Fibroblast of peridontal ligament (primary cell): ENCODE data around the gene NFATC3.
"Not testable (repeated sequence)": the region's sequence is repeated elsewhere in the genome, so short reads cannot be mapped to it uniquely, and the experiment has no call there.

Source experiments
- DNase-seq: peaks from one replicate; pipeline ENCODE4 v3.0.0-alpha.2; 2010; ENCODE audit errors: extremely low read depth

The NFATC3 gene

DNA sequence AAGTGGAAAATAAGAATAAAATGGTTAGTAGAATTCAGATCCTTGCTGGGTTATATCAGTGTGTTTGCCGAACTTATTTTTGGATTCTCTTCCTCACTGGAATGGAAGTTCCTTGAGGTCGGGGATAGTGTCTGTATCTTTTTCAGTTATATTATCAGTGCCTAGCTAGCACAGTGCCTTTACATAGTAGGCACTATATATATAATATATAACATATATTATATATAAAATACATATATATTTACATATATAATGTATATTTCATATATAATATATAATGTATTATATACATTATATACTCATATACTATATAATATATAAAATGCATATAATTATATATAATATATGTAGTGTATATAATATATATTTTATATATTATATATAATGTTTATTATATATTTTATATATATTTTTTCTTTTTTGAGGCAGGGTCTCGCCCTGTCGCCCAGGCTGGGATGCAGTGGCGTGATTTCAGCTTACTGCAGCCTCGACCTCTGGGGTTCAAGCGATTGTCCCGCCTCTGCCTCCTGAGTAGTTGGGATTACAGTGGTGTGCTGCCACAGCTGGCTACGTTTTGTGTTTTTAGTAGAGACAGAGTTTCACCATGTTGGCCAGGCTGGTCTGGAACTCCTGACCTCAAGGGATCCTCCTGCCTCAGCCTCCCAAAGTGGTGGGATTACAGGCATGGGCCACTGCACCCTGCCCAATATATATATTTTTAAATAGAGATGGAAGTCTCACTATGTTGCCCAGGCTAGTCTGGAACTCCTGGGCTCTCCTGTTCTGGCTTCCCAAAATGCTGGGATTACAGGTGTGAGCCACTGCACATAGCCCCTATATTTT lies 3.2 kb downstream of the NFATC3 start:
- DNase-seq, result no peak

DNA sequence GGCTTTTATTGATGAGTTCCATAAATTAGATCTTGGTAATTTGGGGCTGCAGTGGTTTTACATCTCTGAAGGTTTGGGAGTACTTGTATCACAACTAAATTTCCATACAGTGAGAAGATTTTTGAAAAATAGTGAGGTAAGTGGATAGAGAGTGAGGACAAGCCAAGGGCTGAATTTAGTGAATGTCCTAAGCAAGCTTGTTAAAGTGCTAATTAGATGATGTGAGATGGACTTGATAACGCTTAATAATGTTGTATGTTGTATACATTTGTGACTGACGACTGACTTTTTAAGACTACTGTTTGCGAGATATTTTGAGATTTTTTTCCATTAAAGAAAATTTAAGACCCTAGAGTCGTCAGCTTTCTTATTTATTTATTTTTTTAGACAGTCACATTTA lies 3.9 kb downstream of the NFATC3 start:
- DNase-seq, result no peak

GRCh38 chr16:68090130-68090529 lies 5.0 kb downstream of the NFATC3 start:
- DNase-seq, result no peak

- no peak for DNase-seq
These were observed 5.4 kb downstream of the NFATC3 start for GRCh38 chr16:68090533-68090932.

DNA sequence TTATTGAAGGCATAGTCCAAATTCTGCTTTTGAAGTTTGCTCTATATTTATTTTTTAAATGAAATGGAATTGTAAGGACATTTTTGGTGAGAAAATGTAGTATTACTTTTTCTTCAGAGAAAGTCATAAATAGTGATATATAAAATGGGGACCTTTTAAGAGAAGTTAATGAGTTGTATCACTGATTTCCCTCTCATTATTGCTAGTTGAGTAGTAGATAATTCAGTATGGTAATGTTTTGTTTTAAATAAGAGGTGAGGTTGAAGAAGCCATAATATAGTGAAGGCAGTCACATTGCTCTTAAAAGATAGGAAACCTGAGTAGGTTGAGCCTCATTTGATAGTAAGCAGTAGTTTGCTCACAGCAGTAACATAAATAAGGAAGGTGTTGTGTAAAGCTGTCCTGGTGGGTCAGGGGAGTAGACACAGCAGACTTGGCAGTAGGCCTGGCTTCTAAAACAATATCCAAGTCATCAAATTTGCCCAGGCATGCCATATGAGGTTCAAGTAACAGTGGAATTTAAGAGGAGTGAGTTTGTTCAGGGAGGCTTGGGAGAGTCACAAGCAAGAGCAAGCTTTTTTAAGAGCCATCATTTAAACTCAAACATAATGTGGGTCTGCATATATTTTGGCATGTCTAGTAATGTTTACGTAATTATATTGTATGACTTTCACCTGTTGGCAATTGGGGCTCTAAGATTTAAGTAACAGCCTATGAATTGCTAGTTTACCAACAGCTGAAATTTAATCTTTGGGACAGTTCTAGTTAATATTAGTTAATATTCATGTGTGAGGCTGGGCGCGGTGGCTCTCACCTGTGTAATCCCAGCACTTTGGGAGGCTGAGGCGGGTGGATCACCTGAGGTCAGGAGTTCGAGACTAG lies 6.5 kb downstream of the NFATC3 start:
- DNase-seq, result peak; percentile 70

- not testable (repeated sequence) for DNase-seq
These were observed 7.1 kb downstream of the NFATC3 start for GRCh38 chr16:68092275-68092674.

DNA sequence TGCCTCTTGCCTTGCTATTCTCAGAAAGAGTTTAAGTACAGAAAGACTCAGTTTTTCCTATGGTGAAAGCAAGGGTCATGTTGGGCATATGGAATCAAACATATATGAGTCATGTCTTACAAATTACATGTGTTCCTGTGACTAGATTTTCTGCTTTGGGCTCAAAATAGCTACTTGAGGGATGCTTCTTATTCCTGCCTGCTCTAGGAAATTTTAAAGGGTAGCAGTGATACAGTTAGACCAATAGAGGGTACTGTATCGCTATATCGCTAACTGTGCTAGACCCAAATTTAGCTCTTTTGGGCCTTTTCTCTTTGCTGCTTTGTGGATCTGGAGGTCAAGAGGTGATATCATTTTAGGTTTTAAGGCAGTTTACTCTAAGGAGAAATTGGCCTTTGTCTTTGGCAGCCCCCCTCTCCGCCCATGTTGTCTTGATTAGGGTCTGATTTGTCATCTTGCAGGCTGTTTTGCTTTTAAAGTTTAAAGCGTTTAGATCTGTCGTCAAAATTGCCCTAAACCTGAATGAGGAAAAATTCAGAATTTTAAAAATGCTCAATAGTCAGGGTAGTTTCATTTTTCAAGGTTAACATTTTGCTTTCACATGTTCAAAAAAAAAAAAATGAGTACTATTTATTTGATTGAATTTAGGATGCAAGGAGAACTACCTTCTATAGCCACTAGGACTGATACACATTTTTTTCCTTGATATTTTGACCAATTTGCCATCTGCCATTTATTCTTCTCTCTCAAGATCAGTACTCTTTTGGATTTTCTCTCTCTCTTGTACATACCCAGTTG lies 8.8 kb downstream of the NFATC3 start:
- peak; percentile 78 for DNase-seq

DNA sequence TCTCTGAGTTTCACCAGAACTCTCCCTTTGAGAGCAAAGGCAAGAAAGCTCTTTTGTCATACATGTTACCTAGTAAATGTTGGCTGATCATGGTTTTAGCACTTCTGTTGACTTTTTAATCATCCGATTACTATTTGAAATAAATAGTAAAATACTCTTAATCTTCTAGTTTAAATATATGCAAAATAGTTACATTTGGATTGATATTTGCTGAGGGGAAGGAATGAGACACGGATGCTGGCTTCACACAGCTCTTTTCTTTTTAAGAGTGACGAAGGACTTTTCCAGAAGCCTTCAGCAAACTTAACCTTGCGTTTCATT lies 9.4 kb downstream of the NFATC3 start:
- no peak for DNase-seq

DNA sequence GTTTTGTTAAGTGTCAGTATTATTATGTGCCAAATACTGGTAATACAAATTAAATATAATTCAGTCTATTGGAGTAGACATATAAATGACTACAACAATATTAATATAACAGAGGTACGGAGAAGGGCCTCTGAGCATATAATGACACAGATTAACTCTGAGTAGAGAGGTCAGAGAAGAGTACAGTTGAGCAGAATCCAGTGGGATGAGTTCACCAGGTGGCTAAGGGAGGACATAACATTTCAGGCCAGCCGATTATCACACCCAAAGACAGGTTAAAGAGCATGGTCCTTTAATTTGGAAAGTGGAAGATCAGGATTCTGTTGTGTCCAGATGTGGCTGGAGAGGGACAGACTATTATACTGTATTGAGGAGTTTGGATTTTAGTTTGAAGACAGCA lies 11.3 kb downstream of the NFATC3 start:
- DNase-seq, result no peak

DNA sequence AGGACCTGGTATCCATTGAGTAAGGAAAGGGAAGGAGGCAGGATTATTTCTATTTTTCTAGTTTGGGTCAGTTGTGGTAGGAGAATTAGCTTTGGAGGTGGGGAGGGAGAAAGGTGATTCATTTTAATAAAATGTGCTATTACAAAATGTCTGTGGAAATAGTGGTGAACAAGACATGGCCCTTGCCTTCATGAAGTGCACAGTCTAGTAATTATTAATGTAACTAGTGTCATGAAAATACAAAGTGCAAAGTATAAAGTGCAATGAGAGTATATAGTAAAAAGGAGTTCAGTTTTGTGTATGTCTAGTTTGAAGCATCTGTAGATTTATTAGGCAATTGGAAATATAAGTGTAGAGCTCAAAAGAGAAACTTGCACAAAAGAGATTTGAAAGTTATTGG lies 11.9 kb downstream of the NFATC3 start:
- no peak for DNase-seq

DNA sequence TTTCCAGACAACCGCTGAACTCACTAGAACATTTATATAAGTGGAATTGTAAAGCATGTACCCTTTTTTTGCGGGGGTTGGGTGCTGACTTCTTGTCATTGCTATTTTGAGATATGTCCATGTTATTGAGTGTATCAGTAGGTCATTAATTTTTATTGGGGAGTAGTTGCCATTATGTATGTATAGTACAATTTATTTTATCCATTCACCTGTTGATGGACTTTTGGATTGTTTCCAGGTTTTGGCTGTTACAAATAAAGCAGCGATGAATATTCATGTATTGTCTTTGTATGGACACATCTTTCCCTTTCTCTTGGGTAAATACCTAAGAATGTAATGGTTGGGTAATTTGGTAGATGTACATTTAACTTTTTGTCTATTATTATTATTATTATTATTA lies 12.7 kb downstream of the NFATC3 start:
- DNase-seq, result no peak

- no peak for DNase-seq
These were observed 15.3 kb downstream of the NFATC3 start for GRCh38 chr16:68100488-68100887.

DNA sequence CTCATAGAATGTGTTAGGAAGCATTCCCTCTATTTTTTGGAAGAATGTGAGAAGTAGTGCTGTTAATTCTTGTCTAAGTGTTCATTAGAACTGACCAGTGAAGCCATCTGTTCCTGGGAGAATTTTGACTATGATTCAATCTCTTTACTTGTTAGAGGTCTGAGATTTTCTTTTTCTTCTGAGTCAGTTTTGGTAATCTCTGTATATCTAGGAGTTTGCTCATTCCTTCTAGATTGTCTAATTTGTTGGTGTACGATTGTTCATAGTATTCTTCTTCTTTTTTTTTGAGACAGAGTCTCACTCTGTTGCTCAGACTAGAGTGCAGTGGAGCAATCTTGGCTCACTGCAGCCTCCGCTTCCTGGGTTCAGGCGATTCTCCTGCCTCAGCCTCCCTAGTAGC lies 20.4 kb downstream of the NFATC3 start:
- no peak for DNase-seq

GRCh38 chr16:68107230-68107928 lies 22.2 kb downstream of the NFATC3 start:
- DNase-seq, result not testable (repeated sequence)

DNA sequence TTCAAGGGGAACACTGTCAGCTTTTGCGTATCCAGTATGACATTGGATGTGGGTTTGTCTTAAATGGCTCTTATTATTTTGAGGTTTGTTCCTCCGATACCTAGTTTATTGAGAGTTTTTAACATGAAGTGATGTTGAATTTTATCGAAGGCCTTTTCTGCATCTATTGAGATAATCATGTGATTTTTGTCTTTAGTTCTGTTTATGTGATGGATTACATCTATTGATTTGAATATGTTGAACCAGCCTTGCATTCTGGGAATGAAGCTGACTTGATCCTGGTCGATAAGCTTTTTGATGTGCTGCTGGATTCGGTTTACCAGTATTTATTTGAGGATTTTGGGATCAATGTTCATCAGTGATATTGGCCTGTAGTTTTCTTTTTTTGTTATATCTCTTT lies 24.0 kb downstream of the NFATC3 start:
- DNase-seq, result not testable (repeated sequence)

DNA sequence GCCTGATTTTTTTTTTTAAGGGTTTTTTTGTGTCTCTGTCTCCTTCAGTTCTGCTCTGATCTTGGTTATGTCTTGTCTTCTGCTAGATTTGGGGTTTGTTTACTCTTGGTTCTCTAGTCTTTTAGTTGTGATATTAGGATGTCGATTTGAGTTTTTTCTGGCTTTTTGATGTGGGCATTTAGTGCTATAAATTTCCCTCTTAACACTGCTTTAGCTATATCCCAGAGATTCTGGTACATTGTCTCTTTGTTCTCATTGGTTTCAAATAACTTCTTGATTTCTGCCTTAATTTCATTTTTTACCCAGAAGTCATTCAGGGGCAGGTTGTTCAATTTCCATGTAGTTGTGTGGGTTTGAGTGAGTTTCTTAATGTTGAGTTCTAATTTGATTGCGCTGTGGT lies 25.4 kb downstream of the NFATC3 start:
- DNase-seq, result not testable (repeated sequence)

DNA sequence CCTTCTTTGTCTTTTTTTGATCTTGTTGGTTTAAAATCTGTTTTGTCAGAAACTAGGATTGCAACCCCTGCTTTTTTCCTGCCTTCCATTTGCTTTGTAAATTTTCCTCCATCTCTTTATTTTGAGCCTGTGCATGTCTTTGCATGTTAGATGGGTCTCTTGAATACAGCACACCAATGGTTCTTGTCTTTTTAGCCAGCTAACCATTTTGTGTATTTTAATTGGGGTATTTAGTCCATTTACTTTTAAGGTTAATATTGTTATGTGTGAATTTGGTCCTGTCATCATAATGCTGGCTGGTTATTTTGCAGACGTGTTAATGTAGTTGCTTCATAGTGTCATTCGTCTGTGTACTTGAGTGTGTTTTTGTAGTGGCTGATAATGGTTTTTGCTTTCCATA lies 26.2 kb downstream of the NFATC3 start:
- DNase-seq, result no peak

- no peak for DNase-seq
These were observed 28.0 kb downstream of the NFATC3 start for GRCh38 chr16:68113059-68113761.

- DNase-seq, result no peak
These were observed 28.6 kb downstream of the NFATC3 start for GRCh38 chr16:68113765-68114240.

- DNase-seq, result not testable (repeated sequence)
These were observed 29.8 kb downstream of the NFATC3 start for GRCh38 chr16:68114939-68115338.

DNA sequence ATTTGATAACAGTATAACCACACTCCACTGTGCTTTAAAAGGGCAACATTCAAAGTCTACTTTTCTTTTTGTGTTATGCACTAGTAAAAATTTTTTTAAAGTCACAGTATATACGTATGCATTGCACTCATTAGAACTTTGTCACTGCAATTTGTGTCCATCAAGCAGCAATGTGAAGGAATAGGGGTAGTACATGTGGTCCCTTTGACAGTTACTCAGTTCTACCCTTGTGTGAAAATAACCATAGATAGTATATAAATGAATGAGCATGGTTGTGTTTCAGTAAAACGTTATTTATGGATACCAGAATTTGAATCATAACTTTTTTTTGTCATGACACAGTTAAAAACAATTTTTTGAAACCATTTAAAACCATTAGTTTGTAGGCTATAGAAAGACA lies 30.7 kb downstream of the NFATC3 start:
- no peak for DNase-seq
